Right cardiac atrium (tissue), 5 donors: ENCODE data around the gene ZSWIM5. TPM values are rescaled to one million over a fixed set of nuclear protein-coding genes. Genes with fewer than 3 reads are reported as not detected.
A peak's percentile ranks its signal among the peaks of the same experiment; 100 is the strongest.
"Not testable (repeated sequence)": the region's sequence is repeated elsewhere in the genome, so short reads cannot be mapped to it uniquely, and the experiment has no call there.

Experiments
- ATAC-seq, 2 donors: fragments of 200-7000 bp; cut with Tn5 transposase; one replicate each; pipeline versions ENCODE4 v1.8.0 to v1.9.1; 2020; ENCODE audit warnings: moderate library complexity in 2 of 2, mild to moderate bottlenecking in 1 of 2
- DNase-seq, 3 donors: peaks; one replicate each; pipeline ENCODE4 v3.0.0-alpha.2; 2020
- H3K27ac ChIP-seq: one replicate; pipeline ENCODE4 v1.5.1; 2013; ENCODE audit warnings: mild to moderate bottlenecking, low read length, control low read depth, moderate library complexity
- H3K27me3 ChIP-seq: one replicate; pipeline ENCODE4 v1.6.1; 2013; ENCODE audit not compliant: control insufficient read depth, insufficient read depth
- H3K4me1 ChIP-seq: one replicate; pipeline ENCODE4 v1.6.1; 2013; ENCODE audit warnings: low read length; ENCODE audit not compliant: control insufficient read depth, insufficient read depth
- H3K4me3 ChIP-seq: one replicate; pipeline ENCODE4 v1.5.1; 2013; ENCODE audit warnings: low read length, control low read depth
- H3K9me3 ChIP-seq: one replicate; pipeline ENCODE4 v1.6.1; 2013; ENCODE audit warnings: low read length; ENCODE audit not compliant: control insufficient read depth
- WGBS: extraction: QIAGEN DNeasy Blood & Tissue Kit; methylation state at CpG from one replicate; pipeline ENCODE4 v1.1.7; 2013; 5-methylcytosine and 5-hydroxymethylcytosine counted together
- intact Hi-C, 4 donors: fragments of 100-400 bp; cut with DNase I; formaldehyde crosslinking; loops; one replicate each; pipeline versions ENCODE4 v1.11.0 to v1.14.0; 2022 to 2023
- polyA plus RNA-seq: library from polyadenylated mRNA; stranded (reverse); fragments of 200-250 nt; gene quantifications from one replicate; pipeline ENCODE4 v1.2.3, GENCODE V29; 2013
- total RNA-seq, 4 donors: library from RNA; stranded (reverse); fragmentation: NEBNext Ultra II Directional; extraction: Animal tissue kit (Norgen Biotek cat#: 25700); gene quantifications; one replicate each; pipeline ENCODE4 v1.2.1, GENCODE V29; 2021
- donor health status: healthy with polysubstance abuse.
- donor health status: DM: no; HTN: yes; CAD: no.
- donor health status: DM: no; HTN: no; CAD: no.
- donor health status: DM: no; HTN: yes; CAD: no; lungs with severe emphysema.
- donor health status: DM: yes; HTN: yes; CAD: no.

ZSWIM5 gene
- total and polyA plus RNA-seq, 5 donors = 0.68 to 2.2 (median 1.8) TPM

- H3K9me3 ChIP-seq = no peaks in the 10 kb centered on the region
- ATAC-seq (peak in 1 of 2 donors; percentile 89), DNase-seq (no peak)
- H3K4me1 ChIP-seq = no peaks in the 10 kb centered on the region
- WGBS = 62% methylated on average over 2 of the region's 2 CpGs
- H3K27me3 ChIP-seq = no peaks in the 10 kb centered on the region
- no peak overlapping the region for H3K27ac ChIP-seq
- no peak overlapping the region for H3K4me3 ChIP-seq
- intact Hi-C loops = no loop called here
Measured at GRCh38 chr1:45134461-45134873, 71.9 kb downstream of the ZSWIM5 start.

GRCh38 chr1:45132719-45133118 lies 73.7 kb downstream of the ZSWIM5 start:
- 79% methylated on average over 2 of the region's 2 CpGs for WGBS

GRCh38 chr1:45123358-45123757 lies 83.0 kb downstream of the ZSWIM5 start:
- DNase-seq (no peak), ATAC-seq (no peak)
- no peak overlapping the region for H3K4me3 ChIP-seq
- WGBS = 89% methylated on average over 2 of the region's 2 CpGs
- no peaks in the 10 kb centered on the region for H3K27me3 ChIP-seq
- no peaks in the 10 kb centered on the region for H3K9me3 ChIP-seq
- no peaks in the 10 kb centered on the region for H3K4me1 ChIP-seq
- no peak overlapping the region for H3K27ac ChIP-seq
- intact Hi-C loops = no loop called here

More at GRCh38 chr1:45132719-45133118, 73.7 kb downstream of the ZSWIM5 start:
- DNase-seq, H3K27me3 ChIP-seq, intact Hi-C loops, H3K27ac ChIP-seq, H3K4me1 ChIP-seq, H3K4me3 ChIP-seq, H3K9me3 ChIP-seq, ATAC-seq: not testable (repeated sequence)

- no peak for DNase-seq
- H3K4me3 ChIP-seq = no peak overlapping the region
- no peak overlapping the region for H3K27ac ChIP-seq
- no peak for ATAC-seq
- WGBS = 77% methylated on average over 1 of the region's 1 CpG
- H3K9me3 ChIP-seq = no peaks in the 10 kb centered on the region
- H3K4me1 ChIP-seq = no peaks in the 10 kb centered on the region
- intact Hi-C loops = no loop called here
- H3K27me3 ChIP-seq = no peaks in the 10 kb centered on the region
Measured at GRCh38 chr1:45122724-45123123, 83.7 kb downstream of the ZSWIM5 start.

GRCh38 chr1:45117766-45118165 lies 88.6 kb downstream of the ZSWIM5 start:
- Histone ChIP-seq H3K27ac (no peak overlapping the region), H3K4me3 (no peak overlapping the region), H3K27me3 (no peaks in the 10 kb centered on the region), H3K9me3 (no peaks in the 10 kb centered on the region), H3K4me1 (no peaks in the 10 kb centered on the region)
- ATAC-seq (no peak), DNase-seq (no peak)
- 86% methylated on average over 1 of the region's 1 CpG for WGBS
- intact Hi-C loops = no loop called here

GRCh38 chr1:45116820-45117219 lies 89.6 kb downstream of the ZSWIM5 start:
- WGBS = 73% methylated on average over 2 of the region's 2 CpGs
- no peaks in the 10 kb centered on the region for H3K27me3 ChIP-seq
- intact Hi-C loops = no loop called here
- no peak overlapping the region for H3K27ac ChIP-seq
- H3K4me1 ChIP-seq = no peaks in the 10 kb centered on the region
- no peak overlapping the region for H3K4me3 ChIP-seq
- ATAC-seq = no peak
- H3K9me3 ChIP-seq = no peaks in the 10 kb centered on the region
- no peak for DNase-seq

GRCh38 chr1:45116340-45116739 lies 90.1 kb downstream of the ZSWIM5 start:
- Histone ChIP-seq H3K4me3 (no peak overlapping the region), H3K27ac (no peak overlapping the region), H3K4me1 (no peaks in the 10 kb centered on the region), H3K27me3 (no peaks in the 10 kb centered on the region), H3K9me3 (no peaks in the 10 kb centered on the region)
- intact Hi-C loops = no loop called here
- no peak for ATAC-seq
- whole genome bisulfite sequencing = 70% methylated on average over 1 of the region's 1 CpG
- DNase-seq = no peak

GRCh38 chr1:45115198-45115597 lies 91.2 kb downstream of the ZSWIM5 start:
- ATAC-seq, H3K4me3 ChIP-seq, H3K9me3 ChIP-seq, H3K27me3 ChIP-seq, intact Hi-C loops, H3K4me1 ChIP-seq, H3K27ac ChIP-seq: not testable (repeated sequence)
- peak in 1 of 3 donors; percentile 68 for DNase-seq
- 98% methylated on average over 33 of the region's 33 CpGs for WGBS

GRCh38 chr1:45112661-45113060 lies 93.7 kb downstream of the ZSWIM5 start:
- intact Hi-C loops = no loop called here
- H3K27ac ChIP-seq = no peak overlapping the region

GRCh38 chr1:45111239-45111638 lies 95.2 kb downstream of the ZSWIM5 start:
- no peak for ATAC-seq
- H3K4me3 ChIP-seq = no peak overlapping the region
- no peaks in the 10 kb centered on the region for H3K27me3 ChIP-seq
- no peak overlapping the region for H3K27ac ChIP-seq
- WGBS = 96% methylated on average over 2 of the region's 2 CpGs
- no peaks in the 10 kb centered on the region for H3K9me3 ChIP-seq
- no peak for DNase-seq
- H3K4me1 ChIP-seq = no peaks in the 10 kb centered on the region
- intact Hi-C loops = no loop called here

More at GRCh38 chr1:45112661-45113060, 93.7 kb downstream of the ZSWIM5 start:
- H3K4me1 ChIP-seq = no peaks in the 10 kb centered on the region
- WGBS = 85% methylated on average over 3 of the region's 3 CpGs
- no peak overlapping the region for H3K4me3 ChIP-seq
- DNase-seq (no peak), ATAC-seq (no peak)
- H3K27me3 ChIP-seq = no peaks in the 10 kb centered on the region
- H3K9me3 ChIP-seq = no peaks in the 10 kb centered on the region

- no peak overlapping the region for H3K27ac ChIP-seq
- no peak for DNase-seq
- H3K4me3 ChIP-seq = no peak overlapping the region
- no peaks in the 10 kb centered on the region for H3K4me1 ChIP-seq
- ATAC-seq = no peak
- WGBS = 97% methylated on average over 3 of the region's 3 CpGs
- intact Hi-C loops = no loop called here
- no peaks in the 10 kb centered on the region for H3K27me3 ChIP-seq
- no peaks in the 10 kb centered on the region for H3K9me3 ChIP-seq
Measured at GRCh38 chr1:45107782-45108181, 98.6 kb downstream of the ZSWIM5 start.

GRCh38 chr1:45106864-45107263 lies 99.5 kb downstream of the ZSWIM5 start:
- H3K27me3 ChIP-seq, ATAC-seq, DNase-seq, H3K9me3 ChIP-seq, H3K4me1 ChIP-seq, intact Hi-C loops, H3K27ac ChIP-seq, H3K4me3 ChIP-seq: not testable (repeated sequence)
- whole genome bisulfite sequencing = 78% methylated on average over 6 of the region's 6 CpGs
